ENCODE measurements around the gene C2orf66.

C2orf66 gene

GRCh38 chr2:196809260-196809659 lies at the start of gene C2orf66:
Gene C2orf66, minus strand, starts transcription at chr2:196809355. Its CDS starts 19 bp downstream, at chr2:196809336.
- DNase-seq (ENCODE audit: low read depth), result peak; percentile 81

GRCh38 chr2:196854629-196855028 lies 45.5 kb upstream of the C2orf66 start:
- no peak for DNase-seq (ENCODE audit: low read depth)

- DNase-seq (ENCODE audit: low read depth), result no peak
Measured at GRCh38 chr2:196853301-196854087, 44.3 kb upstream of the C2orf66 start.

GRCh38 chr2:196851088-196851487 lies 41.9 kb upstream of the C2orf66 start:
- no peak for DNase-seq (ENCODE audit: low read depth)

- no peak for DNase-seq (ENCODE audit: low read depth)
Measured at GRCh38 chr2:196849895-196850294, 40.7 kb upstream of the C2orf66 start.

- no peak for DNase-seq (ENCODE audit: low read depth)
Measured at GRCh38 chr2:196846295-196846694, 37.1 kb upstream of the C2orf66 start.

- DNase-seq (ENCODE audit: low read depth), result no peak
Measured at GRCh38 chr2:196845371-196845770, 36.2 kb upstream of the C2orf66 start.

- DNase-seq (ENCODE audit: low read depth), result no peak
Measured at GRCh38 chr2:196840171-196840570, 31.0 kb upstream of the C2orf66 start.

- no peak for DNase-seq (ENCODE audit: low read depth)
Measured at GRCh38 chr2:196839574-196839973, 30.4 kb upstream of the C2orf66 start.

- no peak for DNase-seq (ENCODE audit: low read depth)
Measured at GRCh38 chr2:196836440-196836839, 27.3 kb upstream of the C2orf66 start.

- no peak for DNase-seq (ENCODE audit: low read depth)
Measured at GRCh38 chr2:196830701-196831100, 21.5 kb upstream of the C2orf66 start.

GRCh38 chr2:196827356-196827755 lies 18.2 kb upstream of the C2orf66 start:
- no peak for DNase-seq (ENCODE audit: low read depth)

- no peak for DNase-seq (ENCODE audit: low read depth)
Measured at GRCh38 chr2:196823750-196824522, 14.8 kb upstream of the C2orf66 start.

GRCh38 chr2:196821195-196821594 lies 12.0 kb upstream of the C2orf66 start:
- DNase-seq (ENCODE audit: low read depth), result no peak

GRCh38 chr2:196808083-196808665 lies 981 bp downstream of the C2orf66 start:
- DNase-seq (ENCODE audit: low read depth), result no peak

- DNase-seq (ENCODE audit: low read depth), result no peak
Measured at GRCh38 chr2:196804381-196804780, 4.8 kb downstream of the C2orf66 start.

- no peak for DNase-seq (ENCODE audit: low read depth)
Measured at GRCh38 chr2:196802401-196802800, 6.8 kb downstream of the C2orf66 start.

GRCh38 chr2:196801674-196802261 lies 7.4 kb downstream of the C2orf66 start:
- DNase-seq (ENCODE audit: low read depth), result no peak

GRCh38 chr2:196798980-196799379 lies 10.2 kb downstream of the C2orf66 start:
- no peak for DNase-seq (ENCODE audit: low read depth)

- DNase-seq (ENCODE audit: low read depth), result no peak
Measured at GRCh38 chr2:196792865-196793264, 16.3 kb downstream of the C2orf66 start.

GRCh38 chr2:196783431-196784094 lies 25.6 kb downstream of the C2orf66 start:
- DNase-seq (ENCODE audit: low read depth), result no peak

- no peak for DNase-seq (ENCODE audit: low read depth)
Measured at GRCh38 chr2:196767101-196767500, 42.1 kb downstream of the C2orf66 start.

Data from CMK (cell line).